ENCODE measurements around the gene SLIT1. TPM values are rescaled to one million over a fixed set of nuclear protein-coding genes. Genes with fewer than 3 reads are reported as not detected.

The SLIT1 gene
- polyA plus RNA-seq, 1 donor from 2014 or later: 9.5 TPM

DNA sequence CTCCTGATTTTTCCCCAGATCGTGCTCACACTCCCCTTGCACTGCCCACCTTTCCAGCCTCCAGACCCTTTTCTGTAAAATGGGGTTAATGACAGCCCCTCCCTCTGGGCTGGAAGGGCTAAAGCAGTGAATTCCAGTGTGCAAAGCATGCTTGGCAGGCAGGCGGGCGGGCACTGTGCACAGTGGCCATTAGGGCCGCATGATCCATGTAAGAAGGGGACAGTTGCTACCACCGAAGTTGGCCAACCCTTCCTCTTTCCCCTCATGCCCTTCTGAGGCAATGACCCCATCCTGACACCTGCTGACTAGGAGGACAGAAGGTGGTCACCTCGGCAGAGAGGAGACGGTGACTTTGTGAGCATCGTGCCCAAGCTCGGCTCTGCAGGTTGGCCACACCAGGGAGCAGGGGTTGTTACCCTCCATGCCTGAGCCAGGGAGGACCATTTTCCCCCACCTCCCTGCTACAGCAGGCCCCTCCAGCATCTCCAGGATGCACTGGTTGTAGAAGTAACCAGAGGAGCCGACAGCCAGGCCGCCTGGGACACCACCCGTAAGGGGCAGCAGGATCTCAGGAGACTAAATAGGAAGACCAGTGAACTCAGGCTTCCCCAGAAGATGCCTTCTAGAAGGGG lies 166.4 kb downstream of the SLIT1 start:
- Histone ChIP-seq H3K9me2 (ENCODE audit: insufficient read depth, low read length) (no peaks in the 10 kb centered on the region), H3K4me3 (ENCODE audit: low read length) (no peak overlapping the region), H3K36me3 (ENCODE audit: insufficient read depth, low read length) (no peaks in the 10 kb centered on the region), H2AFZ (ENCODE audit: low read depth, low read length) (no peak overlapping the region), H3K4me2 (ENCODE audit: low read length) (no peak overlapping the region), H3K9ac (ENCODE audit: low read length) (no peak overlapping the region), H3K27me3 (ENCODE audit: insufficient read depth, low read depth, low read length) (no peaks in the 10 kb centered on the region), H3K79me2 (replicated peaks; ENCODE audit: insufficient read depth, low read length) (no peaks in the 10 kb centered on the region), H3K9me3 (ENCODE audit: low read length) (no peaks in the 10 kb centered on the region), H3K27ac (ENCODE audit: low read length) (no peak overlapping the region), H4K20me1 (ENCODE audit: insufficient read depth) (no peaks in the 10 kb centered on the region), H3F3A (ENCODE audit: insufficient read depth, low read length, poor library complexity, severe bottlenecking) (no peaks in the 10 kb centered on the region)
- TF ChIP-seq MXI1 (conservative IDR thresholded peaks at IDR 0.05; ENCODE audit: poor library complexity, severe bottlenecking) (no peak), POLR2AphosphoS5 (IDR thresholded peaks at IDR 0.05) (no peak), TAF1 (IDR thresholded peaks at IDR 0.05; ENCODE audit: low read depth) (no peak), SMC3 (conservative IDR thresholded peaks at IDR 0.05; ENCODE audit: poor library complexity) (no peak), EZH2 (IDR thresholded peaks at IDR 0.05; ENCODE audit: borderline replicate concordance, insufficient read depth, low read length, poor library complexity, severe bottlenecking) (no peak)
- TF ChIP-seq, protein P1, sequence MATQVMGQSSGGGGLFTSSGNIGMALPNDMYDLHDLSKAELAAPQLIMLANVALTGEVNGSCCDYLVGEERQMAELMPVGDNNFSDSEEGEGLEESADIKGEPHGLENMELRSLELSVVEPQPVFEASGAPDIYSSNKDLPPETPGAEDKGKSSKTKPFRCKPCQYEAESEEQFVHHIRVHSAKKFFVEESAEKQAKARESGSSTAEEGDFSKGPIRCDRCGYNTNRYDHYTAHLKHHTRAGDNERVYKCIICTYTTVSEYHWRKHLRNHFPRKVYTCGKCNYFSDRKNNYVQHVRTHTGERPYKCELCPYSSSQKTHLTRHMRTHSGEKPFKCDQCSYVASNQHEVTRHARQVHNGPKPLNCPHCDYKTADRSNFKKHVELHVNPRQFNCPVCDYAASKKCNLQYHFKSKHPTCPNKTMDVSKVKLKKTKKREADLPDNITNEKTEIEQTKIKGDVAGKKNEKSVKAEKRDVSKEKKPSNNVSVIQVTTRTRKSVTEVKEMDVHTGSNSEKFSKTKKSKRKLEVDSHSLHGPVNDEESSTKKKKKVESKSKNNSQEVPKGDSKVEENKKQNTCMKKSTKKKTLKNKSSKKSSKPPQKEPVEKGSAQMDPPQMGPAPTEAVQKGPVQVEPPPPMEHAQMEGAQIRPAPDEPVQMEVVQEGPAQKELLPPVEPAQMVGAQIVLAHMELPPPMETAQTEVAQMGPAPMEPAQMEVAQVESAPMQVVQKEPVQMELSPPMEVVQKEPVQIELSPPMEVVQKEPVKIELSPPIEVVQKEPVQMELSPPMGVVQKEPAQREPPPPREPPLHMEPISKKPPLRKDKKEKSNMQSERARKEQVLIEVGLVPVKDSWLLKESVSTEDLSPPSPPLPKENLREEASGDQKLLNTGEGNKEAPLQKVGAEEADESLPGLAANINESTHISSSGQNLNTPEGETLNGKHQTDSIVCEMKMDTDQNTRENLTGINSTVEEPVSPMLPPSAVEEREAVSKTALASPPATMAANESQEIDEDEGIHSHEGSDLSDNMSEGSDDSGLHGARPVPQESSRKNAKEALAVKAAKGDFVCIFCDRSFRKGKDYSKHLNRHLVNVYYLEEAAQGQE (IDR thresholded peaks at IDR 0.05; ENCODE audit: borderline replicate concordance): no peak

DNA sequence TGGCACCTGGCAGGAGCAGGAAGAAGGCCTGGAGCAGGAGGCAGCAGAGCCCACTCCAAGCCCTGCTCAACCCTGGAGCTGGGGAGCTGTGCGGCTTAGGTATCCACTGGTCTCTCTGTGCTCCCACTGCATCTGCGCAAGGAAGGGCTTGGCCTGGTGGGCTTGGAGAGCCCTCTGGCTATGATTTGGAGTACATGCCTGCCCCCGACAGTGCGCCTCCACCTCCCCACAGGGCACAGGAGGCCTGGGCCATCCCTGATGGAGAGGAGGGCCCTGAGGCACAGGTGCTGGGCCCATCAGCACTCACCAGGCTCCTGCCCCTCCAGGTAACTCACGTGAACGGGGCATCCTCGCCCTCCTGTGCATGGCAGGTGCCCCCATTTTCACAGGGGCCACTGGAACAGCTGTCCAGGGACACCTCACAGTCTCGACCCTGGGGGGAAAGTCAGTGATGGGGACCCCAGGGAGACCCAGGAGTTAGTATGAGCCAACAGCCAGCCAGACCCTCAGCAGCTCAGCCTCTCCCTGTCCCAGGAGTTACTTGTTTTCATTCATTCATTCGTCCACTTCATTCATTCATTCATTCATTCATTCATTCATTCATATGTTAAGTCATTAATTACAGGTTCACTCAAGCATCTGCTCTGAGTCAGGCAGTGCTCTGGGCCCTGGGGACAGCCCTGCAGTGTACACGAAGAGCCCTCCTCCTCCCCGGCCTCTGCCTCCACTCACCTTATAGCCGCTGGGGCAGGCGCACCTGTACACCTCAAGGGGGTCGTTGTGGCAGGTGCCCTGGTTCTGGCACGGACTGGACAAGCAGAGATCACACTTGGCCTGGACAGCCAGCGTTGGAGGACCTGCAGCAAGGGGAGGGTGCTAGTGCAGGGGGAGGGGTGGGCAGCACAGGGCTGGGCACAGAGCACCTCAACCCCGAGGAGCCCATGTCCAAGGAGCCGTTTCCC lies 167.2 kb downstream of the SLIT1 start:
- H3K9ac ChIP-seq (ENCODE audit: low read length): no peak overlapping the region
- no peaks in the 10 kb centered on the region for H3F3A ChIP-seq (ENCODE audit: insufficient read depth, low read length, poor library complexity, severe bottlenecking)
- H3K9me3 ChIP-seq (ENCODE audit: low read length): no peaks in the 10 kb centered on the region
- H3K27ac ChIP-seq (ENCODE audit: low read length): no peak overlapping the region
- no peaks in the 10 kb centered on the region for H3K79me2 ChIP-seq (replicated peaks; ENCODE audit: insufficient read depth, low read length)
- TF ChIP-seq RAD21 (conservative IDR thresholded peaks at IDR 0.05) (no peak), MXI1 (conservative IDR thresholded peaks at IDR 0.05; ENCODE audit: poor library complexity, severe bottlenecking) (no peak), SMC3 (conservative IDR thresholded peaks at IDR 0.05; ENCODE audit: poor library complexity) (no peak), EZH2 (IDR thresholded peaks at IDR 0.05; ENCODE audit: borderline replicate concordance, insufficient read depth, low read length, poor library complexity, severe bottlenecking) (no peak), TAF1 (IDR thresholded peaks at IDR 0.05; ENCODE audit: low read depth) (no peak), POLR2AphosphoS5 (IDR thresholded peaks at IDR 0.05) (no peak), EP300 (conservative IDR thresholded peaks at IDR 0.05; ENCODE audit: poor library complexity, severe bottlenecking) (no peak)
- TF ChIP-seq, protein P2, sequence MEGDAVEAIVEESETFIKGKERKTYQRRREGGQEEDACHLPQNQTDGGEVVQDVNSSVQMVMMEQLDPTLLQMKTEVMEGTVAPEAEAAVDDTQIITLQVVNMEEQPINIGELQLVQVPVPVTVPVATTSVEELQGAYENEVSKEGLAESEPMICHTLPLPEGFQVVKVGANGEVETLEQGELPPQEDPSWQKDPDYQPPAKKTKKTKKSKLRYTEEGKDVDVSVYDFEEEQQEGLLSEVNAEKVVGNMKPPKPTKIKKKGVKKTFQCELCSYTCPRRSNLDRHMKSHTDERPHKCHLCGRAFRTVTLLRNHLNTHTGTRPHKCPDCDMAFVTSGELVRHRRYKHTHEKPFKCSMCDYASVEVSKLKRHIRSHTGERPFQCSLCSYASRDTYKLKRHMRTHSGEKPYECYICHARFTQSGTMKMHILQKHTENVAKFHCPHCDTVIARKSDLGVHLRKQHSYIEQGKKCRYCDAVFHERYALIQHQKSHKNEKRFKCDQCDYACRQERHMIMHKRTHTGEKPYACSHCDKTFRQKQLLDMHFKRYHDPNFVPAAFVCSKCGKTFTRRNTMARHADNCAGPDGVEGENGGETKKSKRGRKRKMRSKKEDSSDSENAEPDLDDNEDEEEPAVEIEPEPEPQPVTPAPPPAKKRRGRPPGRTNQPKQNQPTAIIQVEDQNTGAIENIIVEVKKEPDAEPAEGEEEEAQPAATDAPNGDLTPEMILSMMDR (IDR thresholded peaks at IDR 0.05; ENCODE audit: poor library complexity, severe bottlenecking): no peak
- TF ChIP-seq, protein P1 (IDR thresholded peaks at IDR 0.05; ENCODE audit: borderline replicate concordance): no peak
- H2AFZ ChIP-seq (ENCODE audit: low read depth, low read length): no peak overlapping the region
- no peaks in the 10 kb centered on the region for H3K27me3 ChIP-seq (ENCODE audit: insufficient read depth, low read depth, low read length)
- H3K36me3 ChIP-seq (ENCODE audit: insufficient read depth, low read length): no peaks in the 10 kb centered on the region
- H3K9me2 ChIP-seq (ENCODE audit: insufficient read depth, low read length): no peaks in the 10 kb centered on the region
- no peak overlapping the region for H3K4me2 ChIP-seq (ENCODE audit: low read length)
- H3K4me3 ChIP-seq (ENCODE audit: low read length): no peak overlapping the region
- H4K20me1 ChIP-seq (ENCODE audit: insufficient read depth): no peaks in the 10 kb centered on the region

All from neural cell (in vitro differentiated cells).